HG03460 (cell line): ENCODE results near the gene ALKAL2.

Source experiments
- ATAC-seq: cut with Tn5 transposase; IDR thresholded peaks from one replicate; pipeline ENCODE4 v1.9.1; 2021; ENCODE audit not compliant: unreplicated experiment

The ALKAL2 gene

DNA sequence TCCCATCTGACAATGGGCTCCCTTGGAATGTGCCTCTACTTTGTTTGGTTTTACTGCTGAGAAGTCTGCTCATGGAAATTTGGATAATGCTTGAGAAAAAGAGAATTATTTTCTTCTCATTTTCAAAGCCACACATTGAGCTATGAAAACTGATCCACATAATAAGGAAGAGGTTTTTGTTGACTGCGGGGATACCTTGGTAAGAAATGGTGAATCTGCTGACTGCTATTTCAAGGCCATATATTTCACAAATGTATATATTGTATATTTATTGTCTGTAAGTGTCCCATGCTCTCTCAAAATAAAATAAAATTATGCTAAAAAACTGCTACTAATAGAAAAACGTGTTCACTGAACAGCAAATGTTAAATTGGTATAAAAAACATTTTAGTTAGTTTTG, 39.2 kb downstream of the ALKAL2 start:
- no peak for ATAC-seq

- ATAC-seq: no peak
These were observed 41.3 kb downstream of the ALKAL2 start for GRCh38 chr2:246489-247144.

DNA sequence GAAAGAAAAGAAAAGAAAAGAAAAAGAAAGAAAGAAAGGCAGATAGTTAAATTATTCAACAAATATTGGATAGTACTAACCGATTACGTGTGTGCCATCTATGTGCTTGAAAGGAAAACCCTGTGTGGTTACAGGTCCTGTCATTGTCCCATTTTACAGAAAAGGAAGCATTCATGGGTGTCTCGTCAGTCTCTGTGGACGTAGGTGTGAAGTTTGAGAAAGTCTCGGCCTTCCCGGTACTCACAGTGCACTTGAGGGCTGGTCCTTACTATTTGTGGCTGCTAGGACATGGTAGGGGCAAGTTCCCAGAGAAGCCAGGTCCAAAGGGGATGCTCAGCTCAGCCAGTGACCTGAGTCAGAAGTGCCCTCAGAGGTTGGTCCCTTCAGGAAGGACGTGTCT, 43.3 kb downstream of the ALKAL2 start:
- ATAC-seq: no peak

GRCh38 chr2:238869-239268, 49.0 kb downstream of the ALKAL2 start:
- ATAC-seq: no peak

GRCh38 chr2:238431-238830, 49.5 kb downstream of the ALKAL2 start:
- no peak for ATAC-seq

GRCh38 chr2:237878-238277, 50.0 kb downstream of the ALKAL2 start:
- no peak for ATAC-seq

- ATAC-seq: no peak
These were observed 50.8 kb downstream of the ALKAL2 start for GRCh38 chr2:236993-237539.

- no peak for ATAC-seq
These were observed 53.5 kb downstream of the ALKAL2 start for GRCh38 chr2:234421-234820.

- ATAC-seq: no peak
These were observed 54.9 kb downstream of the ALKAL2 start for GRCh38 chr2:233030-233429.

GRCh38 chr2:231521-232185, 56.2 kb downstream of the ALKAL2 start:
- ATAC-seq: no peak
